IPS DF 4.7 (cell line): Measurements from ENCODE around the gene CARHSP1.
"Not testable (repeated sequence)": the region's sequence is repeated elsewhere in the genome, so short reads cannot be mapped to it uniquely, and the experiment has no call there.

ENCODE experiments used
- DNase-seq: peaks from one replicate; pipeline ENCODE4 v3.0.0-alpha.2; 2013; ENCODE audit warnings: low spot score; ENCODE audit errors: extremely low read depth

CARHSP1 gene

DNA sequence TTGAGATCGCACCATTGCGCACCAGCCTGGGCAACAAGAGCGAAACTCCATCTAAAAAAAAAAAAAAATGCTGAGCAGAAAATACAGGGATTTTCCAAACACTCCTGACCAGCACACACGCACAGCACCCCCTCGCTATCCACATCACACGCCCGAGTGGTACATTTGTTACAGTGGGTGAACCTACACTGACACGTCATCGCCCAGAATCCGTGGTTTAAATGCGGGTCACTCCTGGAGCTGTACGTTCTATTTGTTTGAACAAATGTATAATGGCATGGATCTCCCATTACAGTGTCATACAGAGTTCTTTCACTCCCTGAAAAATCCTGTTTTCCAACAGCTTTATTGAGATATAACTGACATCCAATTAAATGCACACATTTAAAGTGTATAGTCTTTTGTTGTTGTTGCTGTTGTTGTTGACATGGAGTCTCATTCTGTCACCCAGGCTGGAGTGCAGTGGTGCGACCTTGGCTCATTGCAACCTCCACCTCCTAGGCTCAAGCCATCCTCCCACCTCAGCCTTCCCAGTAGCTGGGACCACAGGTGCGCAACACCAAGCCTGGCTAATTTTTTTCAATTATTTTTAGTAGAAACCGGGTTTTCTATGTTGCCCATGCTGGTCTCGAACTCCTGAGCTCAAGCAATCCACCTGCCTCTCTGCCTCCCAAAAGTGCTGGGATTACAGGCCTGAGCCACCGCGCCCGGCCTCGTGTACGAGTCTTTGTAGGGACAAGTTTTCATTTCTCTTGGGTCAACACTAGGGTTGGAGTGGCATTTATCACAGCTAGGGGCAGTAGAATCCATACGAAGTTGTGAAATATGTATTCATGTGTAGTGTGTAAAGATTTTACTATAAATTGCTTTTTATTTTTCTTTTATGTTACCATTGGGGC, 4.4 kb upstream of the CARHSP1 start:
- DNase-seq: no peak

DNA sequence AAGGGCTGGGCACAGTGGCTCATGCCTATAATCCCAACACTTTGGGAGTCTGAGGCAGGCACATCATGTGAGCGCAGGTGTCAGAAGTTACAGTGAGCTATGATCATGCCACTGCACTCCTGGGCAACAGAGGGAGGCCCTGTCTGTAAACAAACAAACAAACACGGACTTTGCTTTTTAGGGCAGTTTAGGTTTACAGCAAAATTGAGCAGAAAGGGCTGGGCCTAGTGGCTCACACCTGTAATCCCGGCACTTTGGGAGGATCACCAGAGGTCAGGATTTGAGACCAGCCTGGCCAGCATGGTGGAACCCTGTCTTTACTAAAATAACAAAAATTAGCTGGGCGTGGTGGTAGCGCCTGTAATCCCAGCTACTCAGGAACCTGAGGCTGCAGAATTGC, 3.3 kb upstream of the CARHSP1 start:
- DNase-seq: no peak

DNA sequence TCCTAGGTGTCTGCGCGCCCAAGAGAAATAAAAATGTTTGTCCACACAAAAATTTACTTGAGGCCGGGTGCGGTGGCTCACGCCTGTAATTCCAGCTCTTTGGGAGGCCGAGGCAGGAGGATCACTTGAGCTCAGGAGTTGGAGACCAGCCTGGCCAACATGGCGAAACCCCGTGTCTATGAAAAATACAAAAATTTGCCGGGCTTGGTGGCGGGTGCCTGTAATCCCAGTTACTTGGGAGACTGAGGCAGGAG, 1.1 kb upstream of the CARHSP1 start:
- not testable (repeated sequence) for DNase-seq

DNA sequence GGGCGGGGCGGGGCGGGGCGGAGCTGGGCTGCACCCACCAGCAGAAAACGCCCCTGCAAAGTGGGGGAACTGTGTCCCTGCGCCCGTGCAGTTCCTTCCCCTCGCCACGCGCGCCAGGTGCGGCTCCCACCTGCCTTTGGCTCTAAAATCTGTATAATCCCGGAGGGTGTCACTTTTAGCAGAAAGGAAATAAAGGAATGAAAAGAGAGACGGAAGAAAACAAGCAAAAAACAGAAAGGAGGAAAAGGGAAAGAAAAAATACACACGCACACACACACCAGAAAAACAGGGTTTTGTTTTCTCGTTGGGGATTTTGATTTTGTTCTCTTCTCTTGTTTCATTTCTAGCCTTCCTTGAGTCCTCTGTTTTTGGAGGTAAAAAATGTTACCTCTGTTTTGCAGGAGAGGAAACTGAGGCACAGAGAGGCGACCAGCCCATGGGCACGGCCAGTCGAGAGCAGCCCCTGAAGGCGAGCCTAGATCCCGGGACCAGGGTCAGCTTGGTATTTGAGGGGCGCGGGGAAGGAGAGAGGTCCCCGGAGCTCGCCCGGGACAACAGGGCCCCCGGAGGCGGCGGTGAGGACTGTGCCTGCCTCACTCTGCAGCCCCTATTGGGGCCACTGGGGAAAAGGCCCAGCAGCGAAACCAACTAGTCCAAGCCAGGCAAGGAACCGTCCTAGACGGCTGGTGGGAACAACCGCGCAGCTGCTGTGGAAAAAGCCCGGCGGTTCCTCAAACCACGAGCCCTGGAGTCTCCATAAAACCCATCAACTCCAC, 594 bp upstream of the CARHSP1 start:
- DNase-seq: no peak

DNA sequence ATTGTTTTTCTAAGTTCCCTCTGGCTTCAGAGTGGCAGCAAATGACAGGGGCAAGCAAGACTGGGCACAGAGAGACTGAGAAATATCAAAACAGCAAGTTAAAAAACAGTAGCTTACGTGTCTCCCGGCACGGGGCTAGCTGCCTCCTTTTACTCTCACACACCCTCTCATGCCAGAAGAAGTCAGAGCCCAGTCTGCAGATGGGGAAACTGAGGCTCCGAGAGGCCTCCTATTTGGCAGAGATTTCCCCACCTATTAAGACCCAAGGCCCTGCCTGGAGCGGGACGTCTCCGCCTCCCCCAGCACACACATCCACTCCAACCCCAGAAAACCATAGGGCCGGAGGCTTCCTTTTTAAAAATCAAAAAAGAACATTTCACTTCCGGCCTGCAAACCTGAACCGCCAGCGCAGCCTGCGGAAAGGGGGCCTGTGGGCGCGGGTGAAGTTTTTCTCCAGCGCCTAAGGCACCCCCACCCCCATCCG, 832 bp downstream of the CARHSP1 start:
- no peak for DNase-seq

DNA sequence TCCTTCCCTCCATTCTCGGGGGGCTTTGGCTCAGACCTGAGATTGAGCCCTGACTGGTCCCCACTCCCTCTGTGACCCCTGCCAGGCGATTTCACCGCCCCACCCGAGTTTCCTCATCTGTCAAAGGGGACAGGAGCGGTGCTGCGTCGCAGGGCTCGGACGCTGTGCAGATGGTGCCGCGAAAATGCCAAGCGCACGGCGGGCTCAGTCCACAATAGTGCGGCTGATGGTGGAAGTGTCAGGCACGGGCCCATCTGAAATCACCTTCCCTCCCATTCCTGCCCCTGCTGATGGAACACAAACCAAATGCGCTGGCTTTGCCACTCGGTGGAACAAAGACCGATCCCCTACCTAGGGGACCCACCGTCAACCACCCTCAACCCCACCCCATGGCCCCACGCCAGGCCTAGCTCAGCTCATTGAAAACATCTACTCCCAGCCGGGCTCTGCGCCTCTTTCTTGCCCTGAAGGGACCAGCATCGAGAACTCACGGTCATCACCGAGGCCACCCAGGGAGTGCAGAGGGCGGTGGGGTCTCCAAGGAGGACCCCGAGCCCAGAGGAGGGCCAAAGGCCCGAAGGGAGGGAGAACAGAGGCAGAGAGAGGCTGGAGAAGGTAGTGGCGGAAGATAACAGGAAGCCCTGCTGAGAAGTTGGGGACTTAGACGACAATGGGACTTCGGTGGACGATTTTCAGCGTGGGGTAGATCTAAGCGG, 1.4 kb downstream of the CARHSP1 start:
- DNase-seq: no peak

DNA sequence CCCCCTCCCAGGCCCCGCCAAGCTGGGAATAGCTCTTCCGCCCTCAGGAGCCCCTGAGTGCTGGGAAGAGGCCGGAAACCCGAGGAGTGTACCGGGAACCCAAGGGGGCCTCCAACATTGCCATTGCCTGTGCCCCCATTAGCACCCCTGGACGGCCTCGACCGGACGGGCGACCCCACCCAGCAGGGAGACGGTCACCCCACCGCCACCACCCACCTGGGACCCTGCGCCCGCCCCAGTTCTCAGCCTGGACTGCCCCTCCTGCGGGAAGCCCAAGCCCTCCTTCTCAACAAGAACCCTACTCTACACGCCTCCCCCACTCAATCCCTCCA, 2.0 kb downstream of the CARHSP1 start:
- DNase-seq: no peak

DNA sequence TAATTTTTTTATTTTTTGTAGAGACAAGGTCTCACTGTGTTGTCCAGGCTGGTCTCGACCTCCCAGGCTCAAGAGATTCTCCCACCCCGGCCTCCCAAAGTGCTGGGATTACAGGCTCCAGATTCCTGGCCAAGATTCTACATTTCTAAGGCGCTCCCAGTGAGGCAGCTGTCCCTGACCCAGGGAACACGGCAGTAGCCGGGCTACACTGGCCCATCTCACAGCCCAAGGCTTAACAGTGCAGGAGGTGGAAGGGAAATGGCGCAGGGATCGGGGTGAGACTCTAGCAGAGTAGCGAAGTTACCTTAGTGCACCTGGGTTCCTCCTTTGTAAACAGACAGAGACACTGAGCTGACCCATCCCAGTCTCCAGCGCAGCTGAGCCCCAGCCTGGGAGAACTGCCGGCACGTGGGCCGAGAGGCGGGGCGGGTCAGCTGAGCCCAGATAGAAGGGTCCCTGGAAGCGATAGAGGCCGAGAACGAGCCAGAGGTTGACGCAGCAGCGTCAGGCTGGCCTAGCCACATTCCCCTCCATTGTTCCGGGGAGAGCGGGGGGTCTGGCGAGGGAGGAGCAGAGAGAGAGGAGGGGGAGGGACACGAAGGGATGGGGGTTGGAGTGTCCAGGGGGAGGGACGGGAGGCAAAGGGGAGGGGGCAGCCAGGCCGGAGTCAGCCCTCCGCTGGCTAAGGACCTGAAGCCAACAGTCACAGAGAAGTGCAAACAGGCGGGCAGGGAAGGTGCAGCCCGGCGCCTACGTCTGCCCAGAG, 2.5 kb downstream of the CARHSP1 start:
- peak; percentile 87 for DNase-seq

DNA sequence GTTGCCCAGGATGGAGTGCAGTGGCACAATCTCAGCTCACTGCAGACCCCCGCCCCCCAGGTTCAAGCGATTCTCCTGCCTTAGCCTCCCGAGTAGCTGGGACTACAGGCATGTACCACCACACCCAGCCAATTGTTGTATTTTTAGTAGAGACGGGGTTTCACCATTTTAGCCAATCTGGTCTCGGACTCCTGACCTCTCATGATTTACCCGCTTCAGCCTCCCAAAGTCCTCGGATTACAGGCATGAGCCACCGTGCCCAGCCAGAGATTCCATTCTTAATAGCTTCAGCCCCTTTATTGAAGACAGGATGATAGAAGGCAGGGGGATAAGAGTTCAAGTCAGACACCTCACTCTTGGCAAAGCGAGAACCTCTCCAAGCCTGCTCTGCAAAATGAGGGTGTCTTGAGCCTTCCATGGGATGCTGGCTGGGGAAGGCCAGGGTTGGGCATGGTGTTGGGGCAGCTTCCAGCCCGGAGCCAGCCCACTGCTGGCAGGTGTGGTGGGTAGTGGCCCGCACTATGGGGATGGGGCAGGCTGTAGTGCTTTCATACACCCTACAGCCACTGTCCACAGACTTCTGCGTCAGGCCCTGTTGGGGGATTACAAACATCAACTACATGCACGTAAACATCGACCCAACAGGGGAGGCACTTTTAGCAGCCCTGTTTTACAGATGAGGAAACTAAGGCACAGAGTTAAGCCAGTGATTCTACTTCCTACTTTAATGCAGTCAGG, 3.5 kb downstream of the CARHSP1 start:
- no peak for DNase-seq

DNA sequence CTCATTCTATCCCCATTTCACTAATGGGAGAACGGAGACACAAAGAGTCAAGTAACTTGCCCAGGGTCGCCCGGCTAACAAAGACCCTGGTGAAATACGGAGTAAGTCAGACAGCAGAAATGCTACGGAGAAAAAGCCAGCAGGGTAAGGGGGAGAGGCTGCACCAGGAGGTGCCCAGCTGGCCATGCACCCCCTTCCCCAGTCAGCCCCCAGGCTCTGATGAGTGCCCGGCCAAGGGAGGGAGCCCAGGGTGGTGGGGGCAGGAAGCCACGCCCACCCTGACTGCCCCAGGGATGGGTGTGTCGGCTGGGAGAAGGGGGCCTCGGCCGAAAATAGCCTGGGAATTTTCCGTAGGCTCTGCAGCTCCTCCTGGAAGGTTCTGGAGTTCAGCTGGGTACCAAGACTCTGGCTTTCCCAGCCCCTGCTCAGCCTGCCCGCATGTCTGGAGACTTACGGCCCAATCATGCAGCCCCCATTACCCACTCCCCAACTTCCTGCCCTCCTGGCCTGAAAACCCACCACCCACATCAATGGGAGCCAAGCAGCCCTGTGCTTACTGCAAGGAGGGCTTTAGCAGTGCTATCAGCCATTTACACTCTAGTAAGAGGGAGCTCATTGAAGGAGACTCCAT, 4.2 kb downstream of the CARHSP1 start:
- no peak for DNase-seq

DNA sequence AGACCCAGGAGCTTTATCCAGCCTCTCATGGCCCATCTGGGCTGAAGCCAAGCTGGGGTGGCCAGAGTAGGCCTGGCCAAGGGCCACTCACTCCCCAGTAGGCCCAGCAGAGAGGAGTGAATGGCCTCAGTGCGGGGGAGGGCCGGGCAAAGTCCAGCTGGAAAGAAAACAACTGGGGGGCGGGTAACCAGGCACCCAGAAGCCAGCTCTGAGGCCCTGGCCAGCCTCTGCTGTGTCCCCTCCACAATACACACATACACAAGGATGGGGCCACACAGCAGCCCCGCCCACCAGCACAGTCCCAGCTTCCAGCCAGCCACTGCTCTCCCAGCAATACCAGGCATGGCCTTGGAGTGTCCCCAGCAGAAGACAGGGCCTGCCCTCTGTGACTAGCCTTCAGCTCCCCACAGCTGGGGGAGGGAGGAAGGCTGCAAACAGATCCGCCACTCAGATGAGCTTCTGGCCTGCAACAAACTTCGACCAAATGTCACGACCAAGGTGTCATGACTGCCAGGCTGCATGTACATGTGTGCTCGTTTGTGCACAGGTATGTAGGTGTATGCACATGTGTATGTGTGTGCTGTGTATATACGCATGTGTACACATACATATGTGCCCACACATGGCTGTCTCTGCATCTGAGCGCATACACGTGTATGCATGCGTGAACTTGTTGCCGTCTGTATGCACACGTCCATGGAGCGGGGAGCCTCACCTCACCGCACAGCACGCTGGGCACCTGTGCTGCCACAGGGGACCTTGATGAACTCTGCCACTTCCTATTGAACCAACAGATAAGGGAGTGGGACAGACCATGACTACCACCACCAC, 5.0 kb downstream of the CARHSP1 start:
- DNase-seq: no peak

DNA sequence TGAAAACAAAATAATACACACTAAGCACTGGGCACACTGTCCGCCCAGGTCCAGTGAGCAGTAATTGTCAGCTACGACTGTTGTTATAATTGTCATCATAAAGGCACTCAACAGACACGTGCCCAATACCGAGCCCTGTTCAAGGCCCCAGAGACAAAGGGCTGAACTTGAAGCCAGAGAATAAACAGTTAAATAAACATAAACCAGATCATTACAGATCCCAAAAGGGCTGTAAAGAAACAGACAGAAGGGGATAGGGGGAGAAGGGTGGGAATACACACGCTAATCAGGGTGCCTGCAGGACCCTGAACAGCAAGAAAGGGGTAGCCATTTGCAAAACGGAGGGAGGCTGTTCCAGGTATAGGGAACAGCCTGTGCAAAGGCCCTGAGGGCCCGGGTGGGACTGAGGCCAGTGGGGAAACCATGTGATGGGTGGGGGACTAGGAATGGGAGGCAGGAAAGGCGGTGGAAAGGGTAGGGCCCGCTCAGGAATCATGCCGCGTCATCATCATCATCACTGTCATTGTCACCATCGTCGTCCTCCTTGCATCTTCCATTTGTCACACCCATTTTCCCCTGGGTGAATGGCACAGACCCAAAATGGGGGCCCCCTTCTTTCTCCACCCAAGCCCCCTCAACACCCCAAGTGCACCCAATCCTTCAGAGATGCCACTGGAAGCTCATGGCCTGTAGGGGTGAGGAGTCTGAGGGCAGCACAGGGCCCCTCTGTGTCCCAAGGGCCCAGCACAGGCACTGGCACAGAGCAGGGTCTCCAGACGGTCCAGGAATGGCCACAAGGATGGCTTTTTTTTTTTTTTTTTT, 6.3 kb downstream of the CARHSP1 start:
- DNase-seq: no peak

DNA sequence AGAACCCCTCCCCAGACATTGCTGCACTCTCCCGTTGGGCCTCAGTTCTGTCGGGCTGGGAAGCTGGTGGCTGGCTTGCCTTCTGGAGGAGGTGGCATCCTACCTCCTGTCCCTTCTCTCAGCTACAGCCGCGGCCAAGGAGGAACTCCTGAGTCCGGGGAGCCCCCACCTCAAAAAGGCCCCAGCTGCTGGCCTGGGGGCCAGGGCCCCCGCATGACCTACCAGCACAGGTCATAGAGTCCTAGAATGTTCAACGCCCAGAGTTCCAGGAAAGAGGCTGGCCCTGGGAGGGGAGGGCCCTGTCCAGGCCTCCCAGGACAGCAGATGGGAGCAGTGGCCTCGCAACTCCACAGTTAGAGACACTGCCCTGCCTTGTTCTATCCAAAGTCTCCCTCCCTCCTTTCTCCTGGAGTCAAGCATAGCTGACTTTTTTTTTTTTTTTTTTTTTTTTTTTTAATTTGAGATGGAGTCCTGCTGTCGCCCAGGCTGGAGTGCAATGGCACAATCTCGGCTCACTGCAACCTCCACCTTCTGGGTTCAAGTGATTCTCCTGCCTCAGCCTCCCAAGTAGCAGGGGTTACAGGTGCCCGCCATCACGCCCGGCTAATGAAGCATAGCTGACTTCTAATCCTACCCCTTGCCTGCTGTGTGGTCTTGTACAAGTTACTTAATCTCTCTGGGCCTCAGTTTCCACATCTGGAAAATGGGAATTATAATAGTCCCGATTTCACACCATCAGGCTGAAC, 7.1 kb downstream of the CARHSP1 start:
- no peak for DNase-seq

DNA sequence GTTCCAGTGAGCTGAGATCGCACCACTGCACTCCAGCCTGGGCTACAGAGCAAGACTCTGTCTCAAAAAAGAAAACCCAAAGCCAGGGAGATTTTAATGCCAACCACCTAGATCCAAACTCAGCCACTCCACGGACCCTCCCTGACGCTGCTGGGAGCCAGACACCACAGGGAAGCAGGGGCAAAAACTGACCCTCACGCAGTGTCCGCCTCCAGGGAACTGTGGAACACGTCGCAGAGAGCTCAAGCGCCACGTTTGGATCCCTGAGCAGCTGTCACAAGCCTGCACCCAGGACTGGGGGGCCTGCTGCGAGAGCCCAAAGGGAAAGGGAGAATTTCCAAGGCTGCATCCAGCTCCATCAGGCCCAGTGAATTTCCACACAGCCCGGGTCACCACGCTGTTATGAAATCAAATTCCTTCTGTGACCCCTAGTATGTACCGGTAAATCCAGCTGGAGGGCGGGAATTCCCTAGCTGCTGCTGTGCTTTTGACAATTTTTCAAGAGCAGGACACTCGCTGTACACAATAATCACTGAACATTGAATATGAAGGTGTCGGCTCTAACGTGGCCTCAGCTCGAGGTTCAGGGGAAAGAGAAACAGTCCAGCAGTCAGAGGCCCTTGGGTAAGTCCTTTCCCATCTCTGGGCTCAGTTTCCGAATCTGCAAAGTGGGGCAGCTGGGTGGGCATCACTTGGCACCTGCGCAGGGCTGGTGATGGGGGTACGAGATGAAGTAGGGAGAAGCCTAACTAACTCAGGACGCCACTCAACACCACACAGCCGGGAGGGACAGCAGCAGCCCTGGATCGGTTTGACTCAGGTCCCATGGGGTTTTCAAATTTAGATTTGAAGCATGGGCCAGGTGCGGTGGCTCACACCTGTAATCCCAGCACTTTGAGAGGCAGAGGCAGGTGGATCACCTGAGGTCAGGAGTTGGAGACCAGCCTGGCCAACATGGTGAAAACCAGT, 8.6 kb downstream of the CARHSP1 start:
- DNase-seq: no peak

DNA sequence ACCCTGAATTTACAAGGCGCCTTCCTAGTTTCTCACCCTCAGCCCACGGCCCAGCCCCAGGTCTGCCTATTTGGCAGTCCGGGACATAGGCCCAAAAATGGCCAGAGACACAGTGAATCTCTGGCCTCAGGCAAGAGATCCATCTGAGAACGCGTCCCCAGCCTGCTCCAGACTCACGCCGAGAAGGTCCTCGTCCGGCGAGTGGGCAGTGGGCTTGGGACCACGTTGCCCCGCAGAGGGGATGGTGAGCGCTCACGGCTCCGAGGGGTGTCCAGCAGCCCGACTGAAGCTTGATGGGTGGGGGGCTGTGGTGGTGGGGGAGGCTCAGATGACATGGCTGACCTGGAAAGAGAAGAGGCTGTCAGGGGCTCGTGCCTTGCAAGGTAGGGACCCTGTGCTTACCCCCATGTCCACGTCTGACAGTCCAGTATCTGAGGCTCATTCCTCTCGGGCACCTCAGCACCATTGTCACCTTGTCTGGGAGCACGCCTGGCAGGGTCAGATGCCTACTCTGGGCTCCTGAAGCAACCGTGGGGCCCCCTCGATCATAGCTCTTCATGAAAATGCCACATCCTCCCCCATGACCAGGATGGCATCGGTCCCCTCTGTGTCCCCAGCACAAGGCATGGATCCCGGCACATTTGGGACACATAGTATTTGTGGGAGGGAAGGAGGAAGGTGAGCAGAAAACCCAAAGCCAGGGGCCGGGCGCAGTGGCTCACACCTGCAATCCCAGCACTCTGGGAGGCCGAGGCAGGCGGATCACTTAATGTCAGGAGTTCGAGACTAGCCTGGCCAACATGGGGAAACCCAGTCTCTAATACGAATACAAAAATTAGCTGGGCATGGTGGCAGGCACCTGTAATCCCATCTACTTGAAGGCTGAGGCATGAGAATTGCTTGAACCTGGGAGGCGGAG, 9.6 kb downstream of the CARHSP1 start:
- no peak for DNase-seq

DNA sequence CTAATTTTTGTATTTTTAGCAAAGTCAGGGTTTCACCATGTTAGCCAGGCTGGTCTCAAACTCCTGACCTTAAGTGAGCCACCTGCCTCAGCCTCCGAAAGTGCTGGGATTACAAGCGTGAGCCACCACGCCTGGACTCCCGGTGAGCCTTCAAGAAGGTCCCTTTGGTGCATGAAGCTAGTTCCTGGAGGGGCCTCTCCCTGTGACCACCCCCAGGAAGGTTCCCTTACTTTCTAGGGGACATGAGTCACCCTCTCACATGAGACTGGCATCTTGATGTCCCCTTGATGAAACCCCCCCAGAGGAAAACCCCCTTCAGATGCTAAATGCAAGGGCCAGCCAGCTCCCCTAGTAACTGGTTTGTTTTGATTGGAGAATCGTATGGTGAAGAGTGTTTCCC, 12.8 kb downstream of the CARHSP1 start:
- DNase-seq: no peak
